Osteoblast (primary cell): ENCODE measurements around the gene PSD. TPM values are rescaled to one million over a fixed set of nuclear protein-coding genes. Genes with fewer than 3 reads are reported as not detected.

Source experiments
- DNase-seq: peaks from one replicate; pipeline ENCODE4 v3.0.0; 2011; ENCODE audit warnings: low spot score, mixed read lengths; ENCODE audit not compliant: insufficient read length; ENCODE audit errors: missing footprints
- H2AFZ ChIP-seq: 2 replicates; pipeline ENCODE4 v1.6.0; 2011; ENCODE audit warnings: mild to moderate bottlenecking, low read length
- H3K27ac ChIP-seq: 2 replicates; pipeline ENCODE4 v1.5.1; 2011; ENCODE audit warnings: mild to moderate bottlenecking, low read depth, low read length, moderate library complexity
- H3K27me3 ChIP-seq: 2 replicates; pipeline ENCODE4 v1.6.0; 2012; ENCODE audit warnings: mild to moderate bottlenecking, control low read depth, inconsistent platforms, low read length, moderate library complexity; ENCODE audit not compliant: insufficient read depth
- H3K36me3 ChIP-seq: 2 replicates; pipeline ENCODE4 v1.5.1; 2011; ENCODE audit warnings: mild to moderate bottlenecking, low read length, control low read depth, moderate library complexity; ENCODE audit not compliant: insufficient read depth
- H3K4me1 ChIP-seq: 2 replicates; pipeline ENCODE4 v1.5.1; 2011; ENCODE audit warnings: mild to moderate bottlenecking, low read length, control low read depth, moderate library complexity; ENCODE audit not compliant: insufficient read depth
- H3K4me2 ChIP-seq: 2 replicates; pipeline ENCODE4 v1.6.0; 2011; ENCODE audit warnings: mild to moderate bottlenecking, low read length; ENCODE audit not compliant: insufficient read depth
- H3K4me3 ChIP-seq: fragments of 200-600 bp; sonication (generic); 3 replicates; pipeline ENCODE4 v1.5.1; 2012; ENCODE audit warnings: mild to moderate bottlenecking, low read length, inconsistent platforms; ENCODE audit not compliant: insufficient read depth
- H3K79me2 ChIP-seq: 2 replicates; pipeline ENCODE4 v1.6.0; 2012; ENCODE audit warnings: mild to moderate bottlenecking, low read length, control low read depth, inconsistent platforms; ENCODE audit not compliant: insufficient read depth
- H3K9me3 ChIP-seq: 2 replicates; pipeline ENCODE4 v1.5.1; 2011; ENCODE audit warnings: low read depth, low read length, control low read depth
- H4K20me1 ChIP-seq: 2 replicates; pipeline ENCODE4 v1.6.0; 2012; ENCODE audit warnings: mild to moderate bottlenecking, low read length, control low read depth; ENCODE audit not compliant: insufficient read depth
- total RNA-seq: library from RNA; depleted of rRNA; stranded (reverse); fragments of >200 nt; gene quantifications from 2 replicates; pipeline ENCODE4 v1.2.3, GENCODE V29; 2012
- TF ChIP-seq, protein P1 (sequence below): IDR thresholded peaks from 2 replicates; pipeline ENCODE4 v1.5.1; 2011; ENCODE audit warnings: mild to moderate bottlenecking, low read depth, low read length, moderate library complexity; ENCODE audit errors: extremely low read depth

The PSD gene
- total RNA-seq, 1 donor: 0.72 TPM

DNA sequence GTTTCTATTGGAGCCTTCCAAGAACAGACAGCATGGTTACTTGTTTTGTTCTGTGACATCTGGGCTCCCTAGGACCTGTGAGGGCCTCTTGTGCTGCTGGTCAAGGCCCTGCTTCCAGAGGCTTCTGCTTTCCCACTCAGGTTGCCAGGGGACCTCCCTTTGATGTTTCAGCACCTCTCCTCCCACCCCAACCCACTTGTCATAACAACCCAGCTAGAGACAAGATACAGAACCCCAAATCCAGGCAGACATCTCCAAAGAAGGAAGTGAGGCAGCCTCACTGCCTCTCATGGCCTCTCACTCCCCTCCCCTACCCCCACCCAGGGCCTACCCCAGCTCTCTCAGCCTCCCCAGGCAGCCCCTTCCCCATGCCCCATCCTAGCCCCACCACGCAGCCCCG, 11.8 kb downstream of the PSD start:
- H3K4me3 ChIP-seq: no peak overlapping the region
- no peak overlapping the region for H2AFZ ChIP-seq
- H3K4me1 ChIP-seq: peaks cover 6% of the 10 kb centered on the region
- H3K79me2 ChIP-seq: no peaks in the 10 kb centered on the region
- peaks cover 3% of the 10 kb centered on the region for H4K20me1 ChIP-seq
- peaks cover 5% of the 10 kb centered on the region for H3K36me3 ChIP-seq
- TF ChIP-seq, protein P1, sequence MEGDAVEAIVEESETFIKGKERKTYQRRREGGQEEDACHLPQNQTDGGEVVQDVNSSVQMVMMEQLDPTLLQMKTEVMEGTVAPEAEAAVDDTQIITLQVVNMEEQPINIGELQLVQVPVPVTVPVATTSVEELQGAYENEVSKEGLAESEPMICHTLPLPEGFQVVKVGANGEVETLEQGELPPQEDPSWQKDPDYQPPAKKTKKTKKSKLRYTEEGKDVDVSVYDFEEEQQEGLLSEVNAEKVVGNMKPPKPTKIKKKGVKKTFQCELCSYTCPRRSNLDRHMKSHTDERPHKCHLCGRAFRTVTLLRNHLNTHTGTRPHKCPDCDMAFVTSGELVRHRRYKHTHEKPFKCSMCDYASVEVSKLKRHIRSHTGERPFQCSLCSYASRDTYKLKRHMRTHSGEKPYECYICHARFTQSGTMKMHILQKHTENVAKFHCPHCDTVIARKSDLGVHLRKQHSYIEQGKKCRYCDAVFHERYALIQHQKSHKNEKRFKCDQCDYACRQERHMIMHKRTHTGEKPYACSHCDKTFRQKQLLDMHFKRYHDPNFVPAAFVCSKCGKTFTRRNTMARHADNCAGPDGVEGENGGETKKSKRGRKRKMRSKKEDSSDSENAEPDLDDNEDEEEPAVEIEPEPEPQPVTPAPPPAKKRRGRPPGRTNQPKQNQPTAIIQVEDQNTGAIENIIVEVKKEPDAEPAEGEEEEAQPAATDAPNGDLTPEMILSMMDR: no peak
- DNase-seq: peak; percentile 72
- no peaks in the 10 kb centered on the region for H3K9me3 ChIP-seq
- H3K27me3 ChIP-seq: peaks cover 42% of the 10 kb centered on the region
- H3K4me2 ChIP-seq: no peak overlapping the region
- no peak overlapping the region for H3K27ac ChIP-seq

DNA sequence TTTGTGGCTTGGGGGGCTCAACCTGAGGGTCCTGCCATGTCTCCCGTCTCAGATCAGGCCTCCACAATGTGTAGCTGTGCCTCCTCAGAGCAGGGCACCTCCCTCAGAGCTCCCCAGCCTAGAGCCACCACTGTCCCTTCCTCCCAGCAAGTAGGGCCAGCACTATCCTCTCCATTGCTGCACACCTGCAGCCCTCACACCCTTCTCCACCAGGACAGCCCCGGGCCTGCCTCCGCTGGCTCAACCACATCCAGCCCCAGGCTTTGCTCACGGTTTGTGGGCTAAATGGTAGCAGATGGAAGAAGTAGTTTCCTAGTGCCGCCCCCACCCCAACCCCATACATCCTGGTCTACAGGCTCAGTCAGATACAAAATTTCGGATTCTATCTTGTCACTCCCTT, 13.0 kb downstream of the PSD start:
- H4K20me1 ChIP-seq: peaks cover 3% of the 10 kb centered on the region
- H3K79me2 ChIP-seq: no peaks in the 10 kb centered on the region
- no peaks in the 10 kb centered on the region for H3K9me3 ChIP-seq
- no peak overlapping the region for H3K27ac ChIP-seq
- TF ChIP-seq, protein P1: no peak
- peaks cover 6% of the 10 kb centered on the region for H3K4me1 ChIP-seq
- no peak overlapping the region for H3K4me3 ChIP-seq
- peaks cover 30% of the 10 kb centered on the region for H3K27me3 ChIP-seq
- no peak overlapping the region for H3K4me2 ChIP-seq
- peaks cover 17% of the 10 kb centered on the region for H3K36me3 ChIP-seq
- no peak overlapping the region for H2AFZ ChIP-seq
- no peak for DNase-seq

DNA sequence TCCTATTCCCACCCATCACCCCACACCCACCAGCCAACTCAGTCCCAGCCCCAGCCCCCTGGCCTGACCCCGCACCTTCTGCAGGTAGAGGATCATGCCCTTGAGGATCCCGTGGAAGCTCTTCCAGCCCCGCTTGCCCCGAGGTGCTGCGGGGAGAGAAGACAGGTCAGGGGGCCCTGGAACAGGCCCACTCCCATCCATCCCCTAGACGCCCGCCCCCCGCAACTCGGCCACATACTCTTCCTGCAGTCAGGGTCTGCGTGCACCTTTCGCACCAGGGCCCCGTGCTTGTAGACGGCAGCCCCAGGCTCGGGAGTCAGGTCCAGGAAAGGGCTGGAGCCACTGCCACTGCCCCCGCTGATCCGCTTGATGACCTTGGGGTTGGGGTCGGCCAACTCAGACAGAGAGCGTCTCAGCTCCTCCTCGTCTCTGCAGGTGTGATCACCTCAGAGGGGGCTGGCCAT, 13.4 kb downstream of the PSD start:
- Histone ChIP-seq H3K4me3 (no peak overlapping the region), H2AFZ (no peak overlapping the region), H3K79me2 (no peaks in the 10 kb centered on the region), H3K4me2 (no peak overlapping the region), H3K27me3 (peaks cover 25% of the 10 kb centered on the region), H3K27ac (no peak overlapping the region), H3K36me3 (peaks cover 22% of the 10 kb centered on the region), H3K9me3 (no peaks in the 10 kb centered on the region), H3K4me1 (peaks cover 6% of the 10 kb centered on the region), H4K20me1 (peaks cover 3% of the 10 kb centered on the region)
- TF ChIP-seq, protein P1: no peak
- DNase-seq: peak; percentile 68

DNA sequence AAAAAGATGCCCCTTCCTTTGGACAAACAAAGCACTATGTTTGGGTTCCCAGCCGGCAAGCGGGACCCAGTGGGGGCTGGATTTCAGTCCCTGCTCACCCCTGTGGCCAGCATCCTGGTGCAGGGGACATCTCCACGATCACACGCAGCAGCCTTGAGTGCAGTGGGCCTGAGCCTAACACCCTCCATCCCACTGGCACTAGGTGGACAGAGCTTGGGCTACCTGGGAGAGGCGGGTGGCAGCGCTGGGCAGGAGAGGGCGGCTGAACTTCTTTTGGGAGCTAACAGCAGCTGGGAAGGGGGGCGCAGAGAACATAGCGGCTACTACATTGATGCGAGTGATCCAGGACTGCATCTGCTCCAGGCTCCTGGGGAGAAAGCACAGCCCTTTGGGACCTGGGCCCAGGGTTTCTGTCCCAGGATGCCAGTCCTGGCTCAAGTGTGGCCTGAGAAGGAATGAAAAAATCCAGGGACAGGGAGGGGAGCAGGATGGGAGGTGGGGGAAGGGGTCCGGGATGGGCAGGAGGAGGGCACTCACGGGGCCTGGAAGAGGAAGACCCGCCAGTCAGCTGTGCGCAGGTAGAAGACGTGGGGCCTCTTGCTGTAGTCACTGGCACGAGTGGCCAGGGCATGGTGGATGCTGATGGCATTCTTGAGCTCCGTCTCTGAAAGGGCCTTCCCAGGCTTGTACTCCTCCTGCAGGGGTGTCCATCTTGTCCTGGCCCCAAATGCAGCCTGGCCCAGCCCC, 14.1 kb downstream of the PSD start:
- TF ChIP-seq, protein P1: no peak
- no peaks in the 10 kb centered on the region for H3K79me2 ChIP-seq

More for the DNA sequence above, 14.1 kb downstream of the PSD start:
- H3K9me3 ChIP-seq: no peaks in the 10 kb centered on the region
- H3K4me2 ChIP-seq: no peak overlapping the region
- DNase-seq: peak; percentile 74
- H3K4me1 ChIP-seq: peaks cover 3% of the 10 kb centered on the region
- no peak overlapping the region for H3K27ac ChIP-seq
- no peak overlapping the region for H3K4me3 ChIP-seq
- peaks cover 19% of the 10 kb centered on the region for H3K27me3 ChIP-seq
- peaks cover 3% of the 10 kb centered on the region for H4K20me1 ChIP-seq
- no peak overlapping the region for H2AFZ ChIP-seq
- peaks cover 24% of the 10 kb centered on the region for H3K36me3 ChIP-seq
